Stimulated activated memory B cell treated with anti-CD40 and anti-IgM and Interleukin-4, amounts not matched to agents 10 μg/mL and 1 μg/mL and 100 μg/mL, for 72 hours (primary cell): ENCODE data around the gene FERMT2.

Experiments
- ATAC-seq: fragments of 150-1000 bp; cut with Tn5 transposase; 2 replicates; pipeline ENCODE4 v1.10.0; 2021
- H3K27ac Mint-ChIP-seq: one replicate; pipeline ENCODE4 v1.8.0; 2022; ENCODE audit warnings: mild to moderate bottlenecking, mixed read lengths
- H3K27me3 Mint-ChIP-seq: one replicate; pipeline ENCODE4 v1.8.0; 2022; ENCODE audit warnings: mixed read lengths
- H3K36me3 Mint-ChIP-seq: one replicate; pipeline ENCODE4 v1.8.0; 2022; ENCODE audit warnings: mixed read lengths
- H3K4me1 Mint-ChIP-seq: one replicate; pipeline ENCODE4 v1.8.0; 2022; ENCODE audit warnings: mixed read lengths
- H3K4me3 Mint-ChIP-seq: one replicate; pipeline ENCODE4 v1.8.0; 2022; ENCODE audit warnings: mild to moderate bottlenecking, moderate library complexity, mixed read lengths
- H3K9me3 Mint-ChIP-seq: one replicate; pipeline ENCODE4 v1.8.0; 2022; ENCODE audit warnings: mixed read lengths

The FERMT2 gene

DNA sequence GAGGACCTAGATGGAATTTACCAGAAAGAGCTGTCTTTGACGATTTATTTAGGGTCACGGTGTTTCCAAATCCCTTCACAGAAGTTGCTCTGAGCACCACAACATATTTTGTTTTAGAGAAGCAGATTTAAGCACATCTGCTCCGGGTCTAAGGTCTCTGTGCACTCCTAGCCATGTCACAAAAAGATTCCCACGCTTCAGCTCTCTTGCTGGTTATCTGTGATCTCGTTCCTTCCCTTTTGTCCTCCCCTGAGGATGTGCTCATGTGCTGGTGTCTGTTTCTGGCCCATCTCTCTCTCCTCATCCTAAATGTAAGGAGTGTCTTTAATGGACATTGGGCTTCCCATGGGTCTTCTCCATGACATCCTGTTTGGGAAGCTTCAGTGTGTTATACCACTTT lies 105.8 kb downstream of the FERMT2 start:
- H3K4me1 Mint-ChIP-seq, result peaks cover 17% of the 10 kb centered on the region
- ATAC-seq, result no peak
- no peak overlapping the region for H3K27ac Mint-ChIP-seq

DNA sequence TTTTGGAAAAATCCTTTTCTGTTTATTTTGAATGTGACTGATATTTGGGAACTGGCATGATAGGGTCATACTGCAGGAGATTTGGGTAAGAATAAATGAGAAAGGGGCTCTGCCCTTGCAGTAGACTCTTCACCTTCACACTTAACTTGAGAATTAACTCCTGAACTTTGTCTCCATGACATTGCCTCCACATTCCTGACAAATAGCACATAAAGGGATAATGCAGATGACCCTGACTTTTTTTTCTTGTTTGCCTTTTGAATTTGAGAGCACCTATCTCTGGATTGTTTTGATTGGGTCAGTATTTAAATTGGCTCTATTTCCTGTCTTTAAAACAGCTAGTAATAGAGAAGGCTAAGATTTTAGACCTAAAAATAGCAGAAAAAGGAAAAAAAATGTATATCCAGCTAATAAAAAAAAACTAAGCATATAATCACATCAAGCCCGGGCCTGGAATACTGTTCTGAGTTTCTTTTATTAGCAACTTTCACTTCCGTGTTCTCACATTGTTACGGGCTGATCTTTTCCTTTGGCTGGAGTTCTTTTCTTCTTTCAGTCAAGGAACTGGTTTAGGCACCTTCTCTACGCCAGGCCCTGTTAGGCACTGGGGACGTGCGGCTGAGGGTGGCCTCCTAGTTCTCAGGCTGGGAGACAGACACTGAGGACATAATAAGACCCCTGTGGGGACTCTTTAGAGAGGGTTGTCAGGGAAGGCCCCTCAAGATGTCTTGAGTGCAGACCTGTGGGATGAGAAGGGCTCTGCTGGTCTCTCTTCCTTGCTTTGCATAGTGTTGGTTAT lies 106.4 kb downstream of the FERMT2 start:
- Mint-ChIP-seq H3K4me3 (no peak overlapping the region), H3K36me3 (no peaks in the 10 kb centered on the region), H3K9me3 (no peaks in the 10 kb centered on the region), H3K4me1 (peaks cover 17% of the 10 kb centered on the region), H3K27ac (no peak overlapping the region), H3K27me3 (peaks cover 13% of the 10 kb centered on the region)
- ATAC-seq, result peak; percentile 60

More for the DNA sequence above, 105.8 kb downstream of the FERMT2 start:
- Mint-ChIP-seq H3K27me3 (peaks cover 13% of the 10 kb centered on the region), H3K4me3 (no peak overlapping the region), H3K36me3 (no peaks in the 10 kb centered on the region), H3K9me3 (no peaks in the 10 kb centered on the region)

- Mint-ChIP-seq H3K36me3 (no peaks in the 10 kb centered on the region), H3K4me1 (peaks cover 11% of the 10 kb centered on the region)
Measured at GRCh38 chr14:52840877-52841276, 110.0 kb downstream of the FERMT2 start.

GRCh38 chr14:52837451-52837850 lies 113.4 kb downstream of the FERMT2 start:
- Mint-ChIP-seq H3K4me3 (no peak overlapping the region), H3K9me3 (no peaks in the 10 kb centered on the region), H3K36me3 (no peaks in the 10 kb centered on the region), H3K4me1 (no peaks in the 10 kb centered on the region), H3K27ac (no peak overlapping the region), H3K27me3 (no peaks in the 10 kb centered on the region)
- no peak for ATAC-seq

More at GRCh38 chr14:52840877-52841276, 110.0 kb downstream of the FERMT2 start:
- Mint-ChIP-seq H3K9me3 (no peaks in the 10 kb centered on the region), H3K27me3 (no peaks in the 10 kb centered on the region), H3K27ac (no peak overlapping the region), H3K4me3 (no peak overlapping the region)
- peak; percentile 54 for ATAC-seq

DNA sequence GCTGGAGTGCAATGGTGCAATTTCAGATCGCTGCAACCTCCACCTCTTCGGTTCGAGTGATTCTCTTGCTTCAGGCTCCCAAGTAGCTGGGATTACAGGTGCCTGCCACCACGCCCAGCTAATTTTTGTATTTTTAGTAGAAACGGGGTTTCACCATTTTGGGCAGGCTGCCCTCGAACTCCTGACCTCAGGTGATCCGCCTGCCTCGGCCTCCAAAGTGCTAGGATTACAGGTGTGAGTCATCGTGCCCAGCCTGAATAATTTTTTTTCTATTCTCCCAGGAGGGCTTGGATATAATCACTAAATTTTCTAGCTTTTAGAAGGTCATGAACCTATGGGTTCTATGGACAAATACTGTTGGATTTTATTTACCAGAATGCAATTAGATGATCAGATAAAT lies 114.8 kb downstream of the FERMT2 start:
- ATAC-seq, result no peak
- Mint-ChIP-seq H3K27me3 (peaks cover 5% of the 10 kb centered on the region), H3K9me3 (no peaks in the 10 kb centered on the region), H3K4me1 (no peaks in the 10 kb centered on the region), H3K36me3 (no peaks in the 10 kb centered on the region), H3K27ac (no peak overlapping the region), H3K4me3 (no peak overlapping the region)

DNA sequence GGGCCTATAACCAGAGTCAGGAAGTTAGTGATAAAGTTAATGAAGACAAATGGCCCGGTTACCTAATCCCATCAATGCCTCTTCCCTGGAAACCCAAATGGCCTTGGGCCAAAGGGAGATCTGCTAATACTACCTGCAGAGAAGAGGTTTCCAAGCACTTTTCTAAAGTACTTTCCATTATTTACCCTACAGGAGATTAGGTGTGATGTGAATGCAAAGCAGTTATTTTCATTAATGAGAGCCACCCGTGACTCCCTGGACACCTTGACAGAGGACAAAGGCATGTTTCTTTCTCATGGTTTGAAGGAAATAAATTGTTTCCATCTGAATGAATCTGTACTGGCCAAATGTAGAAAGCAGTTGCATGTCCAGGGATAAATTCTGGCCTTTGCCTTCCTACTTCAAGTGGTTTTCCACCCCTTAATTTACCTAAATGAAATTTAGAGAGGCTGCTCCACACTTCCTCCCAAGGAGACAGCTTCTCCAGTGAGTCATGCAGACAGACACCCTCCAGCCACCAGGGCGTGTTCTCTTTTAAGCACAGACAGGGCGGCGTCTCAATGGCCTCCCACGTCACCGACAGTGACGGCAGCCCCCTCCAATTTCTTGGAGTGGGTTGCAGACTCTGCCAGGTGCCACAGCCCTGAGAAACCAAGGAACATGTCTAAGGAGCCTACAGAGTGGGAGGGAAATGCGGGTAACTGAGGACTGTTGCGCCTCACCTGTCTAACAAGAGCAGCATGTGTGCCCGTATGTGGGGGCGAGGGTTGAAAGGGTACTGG lies 115.5 kb downstream of the FERMT2 start:
- no peak for ATAC-seq
- H3K4me3 Mint-ChIP-seq, result no peak overlapping the region
- H3K36me3 Mint-ChIP-seq, result no peaks in the 10 kb centered on the region
- H3K27me3 Mint-ChIP-seq, result peaks cover 5% of the 10 kb centered on the region
- no peak overlapping the region for H3K27ac Mint-ChIP-seq
- H3K9me3 Mint-ChIP-seq, result no peaks in the 10 kb centered on the region
- H3K4me1 Mint-ChIP-seq, result no peaks in the 10 kb centered on the region

GRCh38 chr14:52834440-52834842 lies 116.4 kb downstream of the FERMT2 start:
- Mint-ChIP-seq H3K27ac (no peak overlapping the region), H3K36me3 (no peaks in the 10 kb centered on the region), H3K9me3 (no peaks in the 10 kb centered on the region), H3K4me1 (no peaks in the 10 kb centered on the region), H3K27me3 (peaks cover 5% of the 10 kb centered on the region), H3K4me3 (no peak overlapping the region)
- no peak for ATAC-seq

DNA sequence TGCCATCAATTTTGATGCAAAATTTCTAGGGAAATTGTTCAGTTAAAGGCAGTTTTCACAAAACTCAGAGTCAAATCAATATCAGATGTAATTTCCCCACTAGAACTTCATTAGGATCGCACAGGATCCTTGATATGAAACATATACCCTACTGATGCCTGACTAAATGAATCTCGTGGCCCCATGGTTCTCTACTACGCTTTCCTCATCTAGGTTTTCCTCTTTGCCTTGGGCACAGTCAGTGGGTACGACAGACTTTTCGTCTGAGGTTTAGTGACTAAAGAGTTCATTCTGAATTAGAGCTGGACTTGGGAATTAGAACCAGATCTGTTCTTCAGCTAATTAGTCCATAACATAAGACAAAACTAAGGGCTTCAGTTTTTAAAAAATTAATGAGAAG lies 117.0 kb downstream of the FERMT2 start:
- H3K36me3 Mint-ChIP-seq, result no peaks in the 10 kb centered on the region
- no peak overlapping the region for H3K4me3 Mint-ChIP-seq
- no peak overlapping the region for H3K27ac Mint-ChIP-seq
- H3K27me3 Mint-ChIP-seq, result peaks cover 5% of the 10 kb centered on the region
- no peaks in the 10 kb centered on the region for H3K9me3 Mint-ChIP-seq
- ATAC-seq, result no peak
- no peaks in the 10 kb centered on the region for H3K4me1 Mint-ChIP-seq

DNA sequence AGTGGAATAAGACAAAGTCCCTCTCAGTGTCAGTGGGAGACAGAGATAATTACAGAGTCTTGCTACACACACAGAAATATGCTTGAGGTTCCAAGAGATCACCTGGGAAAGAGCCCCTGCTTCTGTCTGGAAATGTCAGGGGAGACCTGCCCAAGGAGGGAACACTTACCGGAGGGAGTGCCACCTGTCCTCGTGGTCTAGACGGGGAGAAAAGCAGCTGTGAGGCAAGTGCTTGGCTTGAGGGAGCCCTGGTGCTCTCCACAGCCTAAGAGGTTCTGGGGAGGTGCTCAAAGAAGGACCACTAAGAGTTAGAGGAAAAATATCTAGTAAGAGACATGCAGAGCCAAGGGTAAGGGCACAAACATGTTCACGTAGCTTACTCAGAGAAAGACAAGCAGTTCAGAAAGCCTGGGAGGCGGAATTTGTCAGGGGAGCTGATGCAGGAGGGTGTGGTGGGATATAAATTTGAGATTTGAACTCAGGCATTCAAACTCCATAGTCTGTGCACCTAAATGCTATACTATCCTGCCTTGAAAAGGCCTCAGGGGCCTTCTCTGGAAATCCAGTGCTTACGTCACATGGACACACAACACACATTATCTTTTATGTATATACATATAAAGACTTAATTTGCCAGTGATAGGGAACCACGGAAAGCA lies 121.2 kb downstream of the FERMT2 start:
- no peak overlapping the region for H3K4me3 Mint-ChIP-seq
- no peaks in the 10 kb centered on the region for H3K4me1 Mint-ChIP-seq

GRCh38 chr14:52827426-52827825 lies 123.4 kb downstream of the FERMT2 start:
- H3K27me3 Mint-ChIP-seq, result peaks cover 5% of the 10 kb centered on the region
- no peaks in the 10 kb centered on the region for H3K9me3 Mint-ChIP-seq
- H3K4me3 Mint-ChIP-seq, result no peak overlapping the region
- H3K4me1 Mint-ChIP-seq, result no peaks in the 10 kb centered on the region
- H3K27ac Mint-ChIP-seq, result no peak overlapping the region
- no peak for ATAC-seq
- H3K36me3 Mint-ChIP-seq, result no peaks in the 10 kb centered on the region

More for the DNA sequence above, 121.2 kb downstream of the FERMT2 start:
- Mint-ChIP-seq H3K27ac (no peak overlapping the region), H3K36me3 (no peaks in the 10 kb centered on the region), H3K27me3 (peaks cover 5% of the 10 kb centered on the region), H3K9me3 (no peaks in the 10 kb centered on the region)
- ATAC-seq, result no peak

GRCh38 chr14:52825085-52825484 lies 125.8 kb downstream of the FERMT2 start:
- Mint-ChIP-seq H3K4me3 (no peak overlapping the region), H3K36me3 (no peaks in the 10 kb centered on the region), H3K4me1 (no peaks in the 10 kb centered on the region), H3K9me3 (no peaks in the 10 kb centered on the region), H3K27me3 (no peaks in the 10 kb centered on the region), H3K27ac (no peak overlapping the region)
- no peak for ATAC-seq

GRCh38 chr14:52824462-52824861 lies 126.4 kb downstream of the FERMT2 start:
- ATAC-seq, result no peak
- no peaks in the 10 kb centered on the region for H3K9me3 Mint-ChIP-seq
- H3K36me3 Mint-ChIP-seq, result no peaks in the 10 kb centered on the region
- H3K4me3 Mint-ChIP-seq, result no peak overlapping the region
- H3K27ac Mint-ChIP-seq, result no peak overlapping the region
- no peaks in the 10 kb centered on the region for H3K4me1 Mint-ChIP-seq
- H3K27me3 Mint-ChIP-seq, result no peaks in the 10 kb centered on the region

DNA sequence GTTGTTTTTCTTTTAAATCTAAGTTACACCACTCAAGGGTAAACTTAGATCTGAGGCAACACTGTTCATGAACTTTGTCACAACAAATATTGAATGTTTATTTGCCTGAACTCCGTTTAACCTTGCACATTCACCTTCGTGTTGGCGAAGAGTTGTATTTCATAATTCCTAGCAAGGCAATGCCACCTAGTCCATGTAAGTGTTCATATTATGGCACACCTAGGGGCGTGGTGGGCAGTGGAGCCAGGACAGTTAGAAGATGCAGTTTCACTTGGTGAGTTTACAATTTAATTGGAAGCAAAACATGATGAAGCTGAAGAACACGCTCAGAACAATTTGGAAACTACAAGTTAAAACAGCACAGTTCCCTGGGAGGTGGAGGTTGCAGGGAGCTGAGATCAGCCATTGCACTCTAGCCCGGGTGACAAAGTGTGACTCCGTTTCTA lies 129.0 kb downstream of the FERMT2 start:
- Mint-ChIP-seq H3K4me1 (no peaks in the 10 kb centered on the region), H3K36me3 (no peaks in the 10 kb centered on the region), H3K27ac (no peak overlapping the region), H3K27me3 (no peaks in the 10 kb centered on the region), H3K4me3 (no peak overlapping the region), H3K9me3 (no peaks in the 10 kb centered on the region)
- no peak for ATAC-seq

DNA sequence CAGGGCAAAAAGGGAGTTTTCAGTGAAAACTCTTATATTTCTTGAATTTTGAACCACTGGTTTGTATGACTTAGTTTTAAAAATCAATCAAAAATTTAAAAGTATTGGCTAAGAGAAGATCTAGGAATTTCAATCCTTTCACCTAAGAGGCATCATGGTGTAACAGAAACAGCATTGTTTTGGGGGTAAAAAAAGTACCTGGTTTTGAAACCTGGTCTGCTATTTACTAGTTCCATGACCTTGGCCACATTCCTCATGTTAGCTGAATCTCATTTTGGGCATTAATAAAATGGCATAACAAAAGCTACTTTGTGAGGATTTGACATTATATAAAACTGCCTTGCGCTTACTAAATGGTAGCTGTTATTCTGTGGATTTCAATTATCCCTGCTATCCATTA lies 142.7 kb downstream of the FERMT2 start:
- H3K4me1 Mint-ChIP-seq, result no peaks in the 10 kb centered on the region
- no peaks in the 10 kb centered on the region for H3K9me3 Mint-ChIP-seq
- no peaks in the 10 kb centered on the region for H3K27me3 Mint-ChIP-seq
- no peaks in the 10 kb centered on the region for H3K36me3 Mint-ChIP-seq
- no peak for ATAC-seq
- H3K4me3 Mint-ChIP-seq, result no peak overlapping the region
- no peak overlapping the region for H3K27ac Mint-ChIP-seq
